COLO829 (cell line): ENCODE measurements around the gene RPP25.
"Not testable (repeated sequence)": the region's sequence is repeated elsewhere in the genome, so short reads cannot be mapped to it uniquely, and the experiment has no call there.

Experiments
- DNase-seq: peaks from one replicate; pipeline ENCODE4 v3.0.0; 2012; ENCODE audit warnings: low spot score

Gene RPP25

DNA sequence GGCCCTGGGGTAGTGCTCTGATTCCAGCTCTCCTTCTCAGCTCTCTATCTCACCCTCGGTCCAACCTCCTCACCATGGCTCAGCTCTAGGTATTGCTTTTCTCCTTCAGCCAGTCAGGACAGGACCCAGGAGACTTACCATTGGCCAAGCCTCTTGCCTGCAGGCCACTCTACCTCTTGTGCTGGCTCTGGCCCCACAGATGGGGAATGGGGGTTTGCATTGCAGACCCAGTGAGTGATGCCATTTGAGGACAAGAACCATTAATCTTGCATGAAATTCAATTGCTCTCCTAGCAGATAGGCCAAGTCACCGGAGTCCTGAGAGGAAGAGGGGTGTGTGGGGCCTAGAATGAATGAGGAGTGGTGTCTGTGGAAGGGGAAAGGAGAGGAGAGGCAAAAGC lies 6.1 kb upstream of the RPP25 start:
- DNase-seq: no peak

DNA sequence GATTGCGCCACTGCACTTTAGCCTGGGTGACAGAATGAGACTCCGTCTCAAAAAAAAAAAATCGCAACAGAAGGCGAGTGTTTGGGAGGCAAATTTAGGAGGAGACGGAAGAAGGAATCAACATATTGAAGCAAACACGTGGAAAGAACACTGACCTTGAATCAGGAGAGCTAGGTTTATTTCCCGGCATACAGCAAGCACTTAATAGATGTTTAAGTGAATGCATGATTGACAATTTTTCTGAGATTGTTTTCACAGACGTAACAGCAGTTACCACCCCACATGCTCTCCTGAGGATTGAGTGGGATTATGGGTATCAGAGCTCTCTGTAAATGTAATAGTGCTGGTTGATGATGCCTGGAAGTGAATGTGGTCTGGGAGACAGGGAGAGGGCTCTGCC lies 5.6 kb upstream of the RPP25 start:
- DNase-seq: no peak

DNA sequence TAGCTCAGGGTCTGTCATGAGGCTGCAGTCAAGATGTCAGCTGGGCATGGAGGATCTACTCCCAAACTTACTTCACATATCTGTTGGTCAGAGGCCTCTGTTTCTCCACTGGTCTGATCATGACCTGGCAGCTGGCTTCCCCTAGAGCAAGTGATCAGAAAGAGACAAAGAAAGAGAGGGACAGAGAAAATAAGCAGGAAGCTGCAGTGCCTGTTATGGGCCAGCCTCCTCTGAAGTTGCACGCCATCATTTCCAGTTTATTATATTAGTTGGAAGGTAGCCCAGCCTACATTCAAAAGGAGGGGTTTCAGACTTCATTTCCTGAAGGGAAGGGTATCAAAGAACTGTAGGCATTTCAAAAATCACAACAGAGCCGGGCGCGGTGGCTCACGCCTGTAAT lies 5.0 kb upstream of the RPP25 start:
- no peak for DNase-seq

DNA sequence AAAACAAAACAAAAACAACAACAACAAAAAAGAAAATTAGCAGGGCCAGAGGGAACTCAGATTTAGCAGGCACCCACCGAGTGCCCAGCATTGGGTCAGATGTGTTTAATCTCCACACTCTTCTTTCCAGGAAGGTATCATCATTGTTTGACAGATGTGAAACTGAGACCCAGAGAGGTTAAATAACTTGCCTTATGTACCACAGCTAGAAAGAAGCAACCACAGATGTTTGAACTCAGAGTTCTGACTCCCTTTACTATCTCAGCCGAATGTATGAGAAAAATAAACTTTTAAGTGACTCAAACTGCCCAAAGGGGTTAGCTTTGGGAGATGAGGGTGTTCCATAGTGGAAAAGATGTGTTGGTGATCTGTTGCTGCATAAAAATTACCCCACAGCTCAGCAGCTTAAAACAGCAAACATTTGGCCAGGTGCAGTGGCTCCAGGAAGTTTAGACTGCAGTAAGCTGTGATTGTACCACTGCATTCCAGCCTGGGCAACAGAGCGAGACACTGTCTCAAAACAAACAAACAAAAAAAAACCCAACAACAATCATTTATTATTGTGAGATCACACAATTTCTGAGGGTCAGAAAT lies 4.5 kb upstream of the RPP25 start:
- DNase-seq: no peak

DNA sequence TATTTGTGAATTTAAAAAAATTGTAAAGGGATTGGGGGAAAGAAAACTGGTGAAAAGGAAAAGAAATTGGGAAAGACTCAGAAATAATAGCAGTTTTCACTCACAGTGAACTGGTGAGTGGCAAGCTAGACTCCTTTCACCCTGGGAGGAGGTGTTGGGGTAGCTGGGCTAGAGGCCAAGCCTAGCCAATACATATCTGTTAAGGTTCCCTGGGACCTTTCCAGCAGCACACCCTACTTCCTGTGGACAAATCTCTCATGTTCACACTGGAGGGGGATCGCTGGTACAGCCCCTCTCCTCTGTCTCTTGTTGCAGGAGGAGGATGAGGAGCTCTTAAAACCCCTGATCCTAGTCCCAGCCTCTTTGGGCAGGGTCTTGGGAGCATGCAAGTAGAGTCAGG lies 3.7 kb upstream of the RPP25 start:
- DNase-seq: no peak

DNA sequence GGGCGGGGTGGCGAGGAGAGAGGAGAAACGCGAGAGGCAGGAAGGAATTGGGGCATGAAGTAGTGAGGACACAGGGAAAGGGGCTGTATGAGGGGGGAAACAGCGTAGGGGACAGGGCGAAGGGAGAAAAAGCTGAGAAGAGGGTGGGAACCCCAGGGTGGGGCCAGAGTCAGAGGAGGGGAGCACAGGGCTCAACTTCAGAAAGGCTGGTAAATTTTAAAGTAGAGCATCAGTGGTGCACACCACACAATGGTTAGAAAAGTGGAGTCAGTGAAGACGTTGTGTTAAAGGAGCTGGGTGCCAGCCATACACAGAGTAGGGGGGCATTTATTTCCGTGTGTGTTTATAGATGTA lies 3.0 kb upstream of the RPP25 start:
- no peak for DNase-seq

DNA sequence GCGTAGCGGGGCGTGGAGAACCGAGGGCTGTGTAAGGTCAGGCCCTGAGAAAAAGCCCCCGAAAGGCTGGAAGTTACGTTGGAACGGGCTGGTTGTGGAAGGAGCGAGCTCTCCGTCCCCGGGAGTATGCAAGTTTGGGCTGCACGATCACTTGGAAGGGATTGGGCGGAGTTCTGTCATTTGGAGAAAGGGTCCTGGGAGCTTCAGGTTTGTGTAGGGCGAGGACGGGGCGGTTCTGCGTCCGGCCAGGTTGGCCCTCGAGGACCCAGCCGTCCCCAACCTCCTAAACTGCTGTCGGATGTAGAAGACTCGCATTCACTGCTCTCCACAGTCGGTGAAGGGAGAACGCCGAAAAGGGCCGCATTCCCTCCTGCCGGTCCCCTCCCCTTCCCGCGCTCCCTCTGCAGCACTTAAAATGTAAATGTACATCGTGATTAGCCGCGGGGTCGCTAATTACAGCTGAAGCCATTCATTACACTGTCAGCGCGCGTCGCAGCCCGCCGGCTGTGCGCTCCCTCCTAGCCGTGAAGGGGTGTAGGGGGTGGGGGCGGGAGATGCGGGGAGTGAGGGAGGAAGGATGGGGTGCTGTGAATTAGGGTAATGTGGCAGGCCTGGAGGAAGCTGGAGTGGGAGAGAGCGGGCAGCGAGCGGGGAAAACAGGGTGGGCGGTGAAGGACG lies 2.5 kb upstream of the RPP25 start:
- no peak for DNase-seq

DNA sequence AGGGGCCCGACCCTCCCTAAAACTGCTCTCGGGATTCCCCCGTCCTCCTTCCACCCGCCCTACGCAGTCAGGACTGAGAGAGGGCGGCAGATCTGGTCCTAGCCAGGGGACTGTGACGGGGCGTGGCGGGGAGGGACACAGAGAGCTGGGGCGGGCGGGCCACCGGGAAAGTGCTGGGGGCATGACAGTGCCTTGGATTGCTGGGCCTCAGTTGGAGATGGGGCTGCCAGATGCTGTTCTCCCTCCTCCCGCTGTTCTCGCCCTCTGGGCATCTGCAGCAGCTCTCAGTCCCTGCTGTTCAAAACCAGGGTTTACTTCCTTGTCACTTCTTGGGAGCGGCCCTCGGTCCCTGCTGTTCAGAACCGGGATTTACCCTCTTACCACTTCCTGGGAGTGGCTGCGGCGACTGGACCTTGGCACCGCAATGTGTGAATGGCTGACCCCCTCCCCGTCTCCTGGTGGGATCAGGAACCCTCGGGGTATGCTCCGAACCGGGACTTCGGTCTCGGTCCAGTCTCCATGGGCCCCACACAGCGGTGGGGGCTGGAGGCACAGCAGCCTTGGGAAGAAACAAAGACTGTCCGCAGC lies 1.8 kb upstream of the RPP25 start:
- DNase-seq: no peak

DNA sequence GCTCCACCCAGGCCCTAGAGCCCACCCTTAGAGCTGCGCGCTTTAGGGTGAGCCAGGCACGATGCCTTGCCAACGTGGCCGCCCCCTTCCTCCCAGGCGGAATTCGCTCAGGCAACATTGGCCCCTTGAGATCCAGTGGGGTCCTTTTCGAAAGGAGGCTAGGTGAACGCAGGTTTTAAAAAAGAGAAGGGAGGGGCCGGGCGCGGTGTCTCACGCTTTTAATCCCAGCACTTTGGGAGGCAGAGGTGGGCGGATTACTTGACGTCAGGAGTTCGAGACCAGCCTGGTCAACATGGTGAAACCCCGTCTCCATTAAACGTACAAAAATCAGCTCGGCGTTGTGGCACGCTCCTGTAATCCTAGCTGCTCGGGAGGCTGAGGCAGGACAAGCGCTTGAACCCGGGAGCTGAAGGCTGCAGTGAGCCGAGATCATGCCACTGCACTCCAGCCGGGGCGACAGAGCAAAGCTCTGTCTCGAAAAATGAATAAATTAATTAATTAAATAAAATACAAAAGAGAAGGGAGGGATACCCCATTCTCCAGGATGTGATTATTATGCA lies 984 bp upstream of the RPP25 start:
- DNase-seq: no peak

DNA sequence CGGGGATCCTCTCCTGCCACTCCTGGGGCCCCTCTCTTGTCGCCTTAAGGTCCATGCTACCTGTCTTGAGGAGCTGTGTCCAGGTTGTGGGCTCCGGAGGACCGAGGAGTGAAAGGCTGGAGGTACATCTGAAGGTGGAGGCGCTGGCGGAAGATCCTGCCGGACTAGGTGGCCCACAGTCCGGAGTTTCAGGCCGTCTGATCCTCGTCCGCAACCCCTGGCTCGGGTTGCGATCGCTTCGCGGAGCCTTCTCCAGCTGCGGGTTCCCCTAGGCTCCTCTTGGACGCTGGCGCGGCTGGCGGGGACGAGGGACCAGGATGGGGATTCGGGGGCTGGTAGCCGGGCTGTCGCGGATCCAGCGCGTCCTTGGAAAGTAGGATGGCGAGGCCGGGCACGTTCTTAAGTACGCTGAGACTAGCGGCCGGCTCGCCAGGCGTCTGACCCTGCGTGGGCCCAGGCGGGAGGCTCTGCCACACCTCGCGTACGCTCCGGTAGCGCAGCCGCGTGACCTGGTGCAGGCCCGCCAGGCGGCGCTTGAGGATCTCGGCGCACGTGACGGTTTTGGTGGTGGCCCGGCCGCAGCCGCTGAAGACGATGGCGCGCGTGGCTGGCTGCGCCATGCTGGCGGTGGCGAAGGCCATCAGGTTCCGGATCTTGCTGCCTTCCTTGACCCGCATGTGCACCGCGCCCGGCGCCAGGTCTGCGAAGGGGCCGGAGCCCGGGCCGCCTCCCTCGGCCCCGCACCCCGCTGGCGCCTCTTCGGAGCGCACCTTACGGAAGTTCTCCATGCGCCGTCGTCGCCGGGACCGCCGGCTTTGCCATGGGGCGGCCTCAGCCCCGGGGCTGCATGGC lies 550 bp downstream of the RPP25 start:
- DNase-seq: no peak

DNA sequence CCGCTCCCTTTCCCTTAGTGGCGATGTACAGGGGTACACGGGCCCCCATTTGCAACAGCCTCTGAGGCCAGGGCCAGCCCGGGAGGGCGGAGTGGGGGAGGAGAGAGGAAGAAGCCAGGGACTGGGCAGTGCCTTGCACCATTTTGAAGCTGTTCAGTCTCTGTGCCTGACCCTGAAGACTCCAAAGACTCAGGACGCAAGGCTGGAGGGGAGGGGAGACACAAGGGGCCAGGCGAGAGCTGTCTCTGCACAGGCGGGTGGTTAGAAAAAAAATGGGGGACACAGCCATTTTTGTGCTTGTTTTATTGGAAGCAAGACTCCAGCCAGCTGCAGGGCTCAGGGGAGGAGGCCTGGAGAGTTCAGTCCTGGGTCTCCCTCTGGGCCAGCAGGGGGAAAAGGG lies 1.6 kb downstream of the RPP25 start:
- no peak for DNase-seq

DNA sequence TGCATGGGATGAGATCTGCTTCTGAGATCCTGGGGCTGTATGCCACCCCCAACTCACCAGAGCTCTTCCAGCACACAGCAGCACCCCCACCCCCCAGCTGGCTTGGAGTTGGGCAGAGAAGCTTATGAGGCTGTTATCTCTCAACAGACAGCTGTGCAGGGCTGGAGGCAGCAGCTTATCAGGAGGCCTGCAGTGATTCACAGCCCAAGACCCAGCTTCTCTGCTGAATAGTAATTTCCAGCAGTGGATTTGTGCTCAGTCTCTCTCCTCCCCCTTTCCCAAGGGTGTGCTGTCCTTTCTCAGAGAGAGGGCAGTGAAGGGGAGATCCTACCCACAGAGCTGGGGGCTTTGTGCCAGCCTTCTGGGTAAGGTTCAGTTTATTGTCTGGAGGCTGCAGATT lies 2.1 kb downstream of the RPP25 start:
- DNase-seq: no peak

DNA sequence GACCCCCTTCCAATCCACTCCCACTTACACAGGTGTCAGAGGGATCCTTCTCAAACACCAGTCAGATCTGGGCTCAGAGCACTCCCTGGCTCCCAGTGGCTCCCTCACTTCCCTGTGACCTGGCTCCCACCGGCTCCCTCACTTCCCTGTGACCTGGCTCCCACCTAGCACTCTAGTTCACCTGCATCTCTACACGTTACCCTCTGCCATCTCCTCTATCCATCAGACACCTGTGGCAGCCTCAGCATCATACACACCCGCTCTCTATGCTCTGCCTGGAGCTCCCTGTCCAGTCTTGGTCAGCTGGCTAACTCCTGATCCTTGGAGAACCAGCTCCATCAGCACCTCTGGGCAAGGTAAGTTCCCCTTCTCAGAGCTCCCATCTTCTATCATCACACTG lies 5.6 kb downstream of the RPP25 start:
- DNase-seq: no peak

DNA sequence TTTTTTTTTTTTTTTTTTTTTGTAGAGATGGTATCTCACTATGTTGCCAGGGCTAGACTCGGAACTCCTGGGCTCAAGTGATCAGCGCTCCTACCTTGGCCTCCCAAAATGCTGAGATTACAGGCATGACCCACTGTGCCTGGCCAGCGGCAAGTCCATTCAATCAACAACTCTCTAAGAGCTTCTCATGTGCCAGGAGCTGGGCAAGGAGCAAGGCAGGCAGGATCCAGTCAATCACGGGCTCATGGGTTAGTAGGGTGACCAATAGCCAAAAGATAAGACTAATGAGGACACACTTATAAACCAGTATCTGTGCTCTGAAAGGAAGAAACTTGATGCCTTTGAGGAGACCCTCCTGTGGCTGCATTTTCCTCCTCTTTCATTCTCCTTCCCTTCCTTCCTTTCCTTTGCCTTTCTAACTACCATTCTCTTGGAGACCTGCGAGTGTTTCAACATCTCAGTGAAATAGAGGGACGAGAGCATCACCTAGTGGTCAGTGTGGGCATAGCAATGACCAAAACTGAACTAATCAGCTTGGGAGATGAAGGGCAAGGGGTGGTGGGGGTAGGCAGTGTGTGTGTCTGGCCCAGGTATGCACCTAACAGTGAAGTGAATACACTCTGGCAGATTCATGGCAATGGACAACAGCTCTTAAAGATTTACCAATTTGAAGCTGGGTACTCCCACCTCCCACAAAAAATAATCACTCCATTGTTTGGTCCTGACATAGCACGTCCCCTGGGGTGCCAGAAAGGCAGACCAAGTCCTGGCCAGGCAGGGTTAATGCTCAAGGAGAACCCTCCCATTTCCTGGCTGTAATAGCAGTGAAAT lies 6.3 kb downstream of the RPP25 start:
- peak; percentile 58 for DNase-seq

DNA sequence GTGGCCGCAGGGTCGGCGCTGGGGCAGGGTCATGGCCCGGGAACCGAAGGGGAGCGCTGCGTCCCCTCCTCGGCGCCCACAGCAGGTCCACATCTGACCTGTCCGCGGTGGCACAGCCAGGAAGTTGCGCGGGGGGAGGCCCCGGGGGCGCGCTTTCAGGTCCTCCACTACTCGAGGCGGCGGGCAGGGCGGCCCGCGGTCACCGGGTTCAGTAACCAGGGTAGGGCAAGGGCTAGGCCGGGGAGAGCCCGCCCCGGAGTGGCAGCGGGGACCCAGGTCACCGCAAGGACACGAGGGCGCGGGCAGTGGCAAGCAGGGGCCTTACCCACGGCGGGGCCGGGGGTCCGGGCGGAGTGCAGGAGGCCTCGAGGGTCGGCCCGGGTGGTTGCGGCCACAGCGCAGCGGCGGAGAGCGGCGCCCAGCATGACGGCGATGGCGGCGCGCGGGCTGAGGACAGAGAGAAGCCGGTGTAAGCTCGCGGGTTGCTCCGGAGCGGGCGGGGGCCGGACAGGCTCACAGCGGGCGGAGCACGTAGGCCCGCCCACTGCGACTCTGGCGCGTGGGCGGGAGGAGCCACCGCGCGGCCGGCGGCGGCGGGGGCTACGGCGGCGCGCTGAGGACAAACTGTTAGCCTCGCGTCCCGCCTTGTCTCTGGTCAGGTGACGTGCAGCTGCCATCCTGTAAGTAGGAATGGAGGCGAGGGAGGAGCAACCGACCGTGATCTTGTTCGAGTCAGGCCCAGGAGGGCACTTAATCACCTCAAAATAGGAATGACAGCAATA lies 18.8 kb downstream of the RPP25 start, which contains the start of gene COX5A:
Gene COX5A, minus strand, starts transcription at position 484 of the 782 bp plus-strand sequence. Its CDS starts 59 bp downstream, at position 425.
- peak; percentile 60 for DNase-seq

DNA sequence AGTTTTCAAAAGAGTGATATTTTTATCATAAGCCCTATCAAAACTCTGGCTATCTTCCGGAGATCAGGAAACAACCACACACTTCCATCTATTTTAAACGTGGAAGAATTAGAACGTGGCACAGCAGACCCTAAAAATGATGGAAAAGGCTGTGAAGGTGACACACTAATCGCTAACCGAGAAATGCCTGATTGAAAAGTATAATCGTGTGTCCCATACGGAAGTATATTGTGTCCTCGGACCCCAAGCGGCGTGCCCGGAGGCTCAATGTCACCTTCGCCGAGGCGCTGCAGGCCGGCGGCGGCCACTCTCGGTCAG lies 19.3 kb downstream of the RPP25 start:
- no peak for DNase-seq

DNA sequence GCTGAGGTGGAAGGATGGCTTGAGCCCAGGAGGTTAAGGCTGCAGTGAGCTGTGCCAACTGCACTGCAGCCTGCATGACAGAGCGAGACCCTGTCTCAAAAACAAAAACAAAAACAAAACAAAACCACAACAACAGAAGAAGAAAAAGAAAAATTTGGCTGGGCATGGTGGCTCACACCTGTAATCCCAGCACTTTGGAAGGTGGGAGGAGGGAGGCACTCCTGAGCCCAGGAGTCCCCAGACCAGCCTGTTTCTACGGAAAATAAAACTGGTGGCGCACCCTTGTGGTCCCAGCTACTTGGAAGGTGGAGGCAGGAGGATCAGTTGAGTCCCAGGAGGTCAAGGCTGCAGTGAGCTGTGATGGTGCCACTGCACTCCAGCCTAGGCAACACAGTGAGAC lies 21.4 kb downstream of the RPP25 start:
- not testable (repeated sequence) for DNase-seq

DNA sequence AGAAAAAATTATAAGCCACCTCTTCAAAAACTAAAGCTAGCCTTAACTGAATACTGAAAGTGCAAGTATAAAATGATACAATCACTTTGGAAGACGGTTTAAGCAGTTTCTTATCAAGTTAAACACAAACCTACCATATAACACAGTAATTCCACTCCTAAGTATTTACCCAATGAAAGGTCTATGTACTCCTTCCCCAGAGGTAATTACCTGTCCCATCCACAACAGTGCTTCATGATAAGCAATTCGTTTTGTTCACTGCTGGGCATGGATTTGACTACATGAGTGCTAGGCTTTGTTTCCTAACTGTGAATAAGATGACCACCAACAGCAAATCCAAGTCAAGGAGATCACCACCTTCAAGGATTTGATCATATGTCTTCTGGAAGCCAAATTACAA lies 23.0 kb downstream of the RPP25 start:
- DNase-seq: no peak

DNA sequence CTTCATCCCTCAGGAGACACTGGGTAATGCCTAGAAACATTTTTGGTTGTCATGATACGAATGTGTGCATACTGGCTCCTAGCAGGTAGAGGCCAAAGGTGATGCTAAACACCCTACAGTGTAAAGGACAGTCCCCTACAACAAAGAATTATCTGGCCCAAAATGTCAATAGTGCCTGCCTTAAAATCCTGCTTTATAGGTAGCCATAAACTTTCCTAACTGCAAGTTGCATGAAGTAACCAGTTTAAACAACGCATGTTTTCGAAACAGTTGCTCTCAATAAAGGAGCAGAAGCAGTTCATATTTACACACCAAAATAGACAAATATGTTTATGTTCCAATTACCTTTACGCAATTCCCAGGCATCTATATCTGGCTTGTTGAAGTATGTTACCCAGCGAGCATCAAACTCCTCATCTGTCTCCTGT lies 27.8 kb downstream of the RPP25 start:
- DNase-seq: no peak

DNA sequence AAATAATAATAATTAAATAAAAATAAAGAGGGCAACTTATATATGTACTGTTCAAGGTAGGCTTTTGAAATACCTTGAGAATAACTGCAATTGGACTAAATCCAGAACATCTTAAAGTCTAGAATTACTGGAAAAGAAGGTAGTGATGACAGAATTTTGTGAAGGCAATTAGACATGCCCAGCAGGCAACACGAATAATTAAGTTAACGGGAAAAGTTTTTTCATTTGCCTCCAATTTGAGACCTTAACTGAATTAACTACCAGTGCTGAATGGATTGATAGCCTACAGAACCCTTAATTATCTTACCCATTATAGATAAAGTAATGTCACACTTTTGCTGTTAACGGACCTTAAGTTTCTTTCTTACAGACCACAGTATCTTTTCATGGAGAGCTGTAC lies 32.0 kb downstream of the RPP25 start:
- no peak for DNase-seq

DNA sequence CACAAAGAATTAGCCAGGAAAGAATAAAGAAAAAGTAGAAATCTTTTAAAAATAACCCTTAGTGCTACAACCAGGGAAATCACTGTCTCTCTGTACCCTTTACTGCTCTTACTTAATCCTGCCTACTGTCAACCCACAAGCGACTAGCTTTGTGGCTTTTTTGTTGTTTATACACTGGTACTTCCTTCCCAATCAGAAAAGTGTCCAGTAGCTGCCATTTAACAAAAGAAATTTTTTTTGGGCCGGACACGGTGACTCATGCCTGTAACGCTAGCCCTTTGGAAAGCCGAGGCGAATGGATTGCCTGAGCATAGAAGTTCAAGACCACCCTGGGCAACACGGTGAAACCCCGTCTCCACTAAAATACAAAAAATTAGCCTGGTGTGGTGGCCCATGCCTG lies 36.1 kb downstream of the RPP25 start:
- no peak for DNase-seq
